Smooth muscle cell (in vitro differentiated cells): ENCODE results near the gene SLC44A1. TPM values are rescaled to one million over a fixed set of nuclear protein-coding genes. Genes with fewer than 3 reads are reported as not detected.

ENCODE experiments used
- DNase-seq: peaks from one replicate; lab custom pipeline; 2025; ENCODE audit not compliant: unreplicated experiment; lab: John Stamatoyannopoulos, UW
- H2AFZ ChIP-seq: fragments of 200-600 bp; sonication (generic); 2 replicates; pipeline ENCODE4 v1.6.0; 2016; ENCODE audit warnings: antibody characterized with exemption, low read depth, mild to moderate bottlenecking
- H3F3A ChIP-seq: fragments of 200-600 bp; sonication (generic); 2 replicates; pipeline ENCODE4 v1.6.0; 2017; ENCODE audit warnings: antibody characterized with exemption, low read depth
- H3K27ac ChIP-seq: fragments of 200-600 bp; sonication (generic); 2 replicates; pipeline ENCODE4 v1.5.1; 2016; ENCODE audit warnings: low read depth, mild to moderate bottlenecking
- H3K27me3 ChIP-seq: fragments of 200-600 bp; sonication (generic); 2 replicates; pipeline ENCODE4 v1.6.1; 2016; ENCODE audit warnings: low read depth, mild to moderate bottlenecking
- H3K36me3 ChIP-seq: fragments of 200-600 bp; sonication (generic); 2 replicates; pipeline ENCODE4 v1.5.1; 2016; ENCODE audit warnings: low read depth
- H3K4me1 ChIP-seq: fragments of 200-600 bp; sonication (generic); 2 replicates; pipeline ENCODE4 v1.5.1; 2016; ENCODE audit warnings: low read depth
- H3K4me2 ChIP-seq: fragments of 200-600 bp; sonication (generic); 2 replicates; pipeline ENCODE4 v1.6.0; 2016; ENCODE audit warnings: mild to moderate bottlenecking
- H3K4me3 ChIP-seq: fragments of 200-600 bp; sonication (generic); 2 replicates; pipeline ENCODE4 v1.5.1; 2016; ENCODE audit warnings: mild to moderate bottlenecking
- H3K79me2 ChIP-seq: fragments of 200-600 bp; sonication (generic); 2 replicates; pipeline ENCODE4 v1.6.0; 2016; ENCODE audit warnings: low read depth, mild to moderate bottlenecking
- H3K9ac ChIP-seq: fragments of 200-600 bp; sonication (generic); 2 replicates; pipeline ENCODE4 v1.6.0; 2016; ENCODE audit warnings: low read depth
- H3K9me3 ChIP-seq: fragments of 200-600 bp; sonication (generic); replicated peaks from 2 replicates; pipeline ENCODE4 v1.5.1; 2016; ENCODE audit warnings: low read depth
- H4K20me1 ChIP-seq: fragments of 200-600 bp; sonication (generic); 2 replicates; pipeline ENCODE4 v1.6.0; 2016; ENCODE audit warnings: low read depth
- CTCF ChIP-seq: fragments of 200-600 bp; sonication (generic); IDR thresholded peaks from 2 replicates; pipeline ENCODE4 v1.5.1; 2017; ENCODE audit warnings: borderline replicate concordance, mild to moderate bottlenecking, antibody characterized with exemption; ENCODE audit not compliant: insufficient read depth, poor library complexity, severe bottlenecking
- WGBS: methylation state at CpG from one replicate; pipeline ENCODE4 v1.1.7; 2016; ENCODE audit warnings: low lambda C conversion rate; 5-methylcytosine and 5-hydroxymethylcytosine counted together
- polyA plus RNA-seq: library from polyadenylated mRNA; unstranded; fragments of >200 nt; fragmentation: Nextera tagmentation; extraction: Ambion mirVana; gene quantifications from 2 replicates; pipeline ENCODE4 v1.2.1, GENCODE V29; 2016
- total RNA-seq: library from RNA; depleted of rRNA; stranded (reverse); fragments of >200 nt; gene quantifications from 2 replicates; pipeline ENCODE4 v1.2.3, GENCODE V29; 2014

SLC44A1 gene
- total and polyA plus RNA-seq, 2 experiments from 2014 or later: 14.0 to 22.2 TPM

GRCh38 chr9:105306351-105307140, 62.1 kb downstream of the SLC44A1 start:
- no peak overlapping the region for H3K4me2 ChIP-seq
- H3K4me3 ChIP-seq: no peak overlapping the region
- H3K9ac ChIP-seq: no peak overlapping the region
- no peaks in the 10 kb centered on the region for H3K36me3 ChIP-seq
- H3K4me1 ChIP-seq: peaks cover 15% of the 10 kb centered on the region
- no peak for DNase-seq
- no peak overlapping the region for H3K27ac ChIP-seq
- no peaks in the 10 kb centered on the region for H3K27me3 ChIP-seq
- no peaks in the 10 kb centered on the region for H4K20me1 ChIP-seq
- H3K79me2 ChIP-seq: peaks cover 6% of the 10 kb centered on the region
- H3K9me3 ChIP-seq: no peaks in the 10 kb centered on the region
- 94% methylated on average over 5 of the region's 5 CpGs for WGBS
- H2AFZ ChIP-seq: no peak overlapping the region
- no peak for TF ChIP-seq CTCF
- no peaks in the 10 kb centered on the region for H3F3A ChIP-seq

- Histone ChIP-seq H3K4me2 (no peak overlapping the region), H4K20me1 (no peaks in the 10 kb centered on the region), H3K79me2 (peaks cover 4% of the 10 kb centered on the region), H3K9me3 (no peaks in the 10 kb centered on the region), H3K4me3 (no peak overlapping the region), H3K36me3 (no peaks in the 10 kb centered on the region), H3K9ac (no peak overlapping the region), H3K27ac (no peak overlapping the region), H3K27me3 (no peaks in the 10 kb centered on the region), H2AFZ (no peak overlapping the region), H3F3A (no peaks in the 10 kb centered on the region), H3K4me1 (peaks cover 15% of the 10 kb centered on the region)
- 100% methylated on average over 2 of the region's 2 CpGs for WGBS
- TF ChIP-seq CTCF: no peak
- DNase-seq: no peak
These were observed 63.2 kb downstream of the SLC44A1 start for GRCh38 chr9:105307591-105308130.

DNA sequence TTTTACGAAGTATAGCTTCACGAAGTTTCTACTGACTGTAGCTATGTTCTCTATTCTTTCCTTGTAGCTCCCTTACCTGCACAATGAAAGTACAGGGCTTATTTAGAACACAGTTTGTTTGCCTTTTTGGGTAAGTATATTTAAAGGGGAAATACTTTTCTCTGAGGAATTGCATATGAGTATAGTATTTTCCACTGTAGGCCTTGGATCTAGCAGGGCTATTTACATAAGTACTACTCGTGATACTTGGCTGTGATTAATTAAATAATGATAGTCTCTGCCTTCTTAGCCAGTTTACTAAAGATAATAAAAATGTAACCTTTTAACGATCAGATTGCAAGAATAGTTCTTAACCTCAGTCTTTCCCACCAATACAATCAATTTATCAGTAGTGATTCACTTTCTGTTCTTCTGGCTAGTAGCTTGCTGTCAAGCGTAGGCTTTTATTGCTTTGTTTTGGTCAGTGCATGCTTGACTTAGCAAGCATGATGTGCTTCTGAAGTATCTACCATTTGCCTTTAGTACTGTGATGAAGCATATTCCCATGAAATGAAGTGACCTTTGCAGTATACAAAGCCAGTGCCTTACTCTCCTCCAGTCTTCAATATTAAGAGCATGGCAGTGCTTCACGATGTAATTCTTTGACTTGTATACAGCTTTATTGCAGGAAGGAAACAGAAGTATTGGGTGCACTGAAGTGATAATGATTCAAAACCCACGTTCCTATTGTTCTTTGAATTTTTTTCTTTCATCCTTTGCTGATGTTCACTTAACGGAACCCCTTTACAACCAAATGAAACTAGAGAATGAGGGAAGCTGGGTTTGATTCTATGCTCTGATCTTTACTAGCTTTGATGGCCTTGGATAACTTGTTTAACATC, 64.2 kb downstream of the SLC44A1 start:
- H3K9ac ChIP-seq: no peak overlapping the region
- DNase-seq: no peak
- no peaks in the 10 kb centered on the region for H3F3A ChIP-seq
- H3K36me3 ChIP-seq: no peaks in the 10 kb centered on the region
- 81% methylated on average over 8 of the region's 8 CpGs for WGBS
- H3K4me3 ChIP-seq: no peak overlapping the region
- H2AFZ ChIP-seq: no peak overlapping the region
- TF ChIP-seq CTCF: no peak
- no peak overlapping the region for H3K27ac ChIP-seq
- H3K79me2 ChIP-seq: no peaks in the 10 kb centered on the region
- H3K27me3 ChIP-seq: no peaks in the 10 kb centered on the region
- H4K20me1 ChIP-seq: no peaks in the 10 kb centered on the region
- no peaks in the 10 kb centered on the region for H3K9me3 ChIP-seq
- no peak overlapping the region for H3K4me2 ChIP-seq
- peaks cover 15% of the 10 kb centered on the region for H3K4me1 ChIP-seq
